Measurements from ENCODE around the gene UGT1A9. TPM values are rescaled to one million over a fixed set of nuclear protein-coding genes. Genes with fewer than 3 reads are reported as not detected.

The UGT1A9 gene
- total and polyA plus RNA-seq, 10 of the 15 experiments (the other 5 are each of a cell fraction or from before 2014, with no cell fraction given): 0.07 TPM; not detected in 9

DNA sequence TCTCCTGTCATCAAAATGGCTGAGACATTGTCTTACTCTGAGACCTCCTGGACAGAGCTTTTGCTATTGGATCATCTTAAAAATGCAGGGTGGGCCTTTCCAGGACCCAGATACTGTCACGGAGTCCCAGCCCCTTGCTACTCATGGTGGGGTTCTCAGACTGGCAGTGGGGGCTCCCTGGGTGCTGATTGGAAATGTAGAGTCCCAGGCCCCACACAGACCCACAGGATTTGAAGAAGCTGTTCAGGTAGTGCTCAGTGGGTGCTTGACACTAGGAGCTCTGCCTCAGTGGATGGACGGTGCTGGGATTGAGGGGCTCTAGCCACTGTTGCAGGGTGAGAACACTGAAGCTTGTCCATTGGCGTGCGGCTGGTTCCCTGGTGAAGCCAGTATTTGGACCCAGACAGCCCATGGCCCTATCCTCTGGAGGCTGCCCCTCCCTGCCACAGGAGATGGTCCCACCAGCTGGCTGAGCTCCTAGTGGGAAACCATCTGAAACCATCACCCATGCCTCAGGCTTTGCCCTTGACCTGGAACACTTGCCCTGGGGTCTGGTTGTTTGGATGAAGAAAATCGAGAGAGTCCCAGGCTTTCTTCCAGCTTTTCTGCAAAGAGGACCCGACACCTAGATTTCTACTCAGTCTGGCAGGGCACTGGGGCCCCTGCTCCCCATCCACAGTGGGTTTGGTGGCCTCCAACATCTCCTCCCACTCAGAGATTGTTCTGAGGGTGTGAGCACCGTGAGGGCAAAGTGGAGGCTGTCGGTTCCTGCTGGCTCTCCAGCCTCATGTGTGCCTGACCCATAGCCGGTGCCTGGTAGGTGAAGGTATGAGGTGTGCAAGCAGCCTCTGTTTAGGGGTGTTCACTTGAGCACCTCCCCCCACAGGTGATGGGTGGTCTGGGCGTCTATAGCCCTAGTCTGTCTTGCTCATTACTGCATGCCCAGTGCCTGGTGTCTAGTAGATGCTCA lies 136.6 kb downstream of the UGT1A9 start:
- no peak overlapping the region for H2AFZ ChIP-seq (ENCODE audit: control insufficient read depth, low read depth, low read length)
- no peak for ATAC-seq
- H4K20me1 ChIP-seq (ENCODE audit: control insufficient read depth, insufficient read depth): no peaks in the 10 kb centered on the region
- BruUV-seq (replicated peaks): no TSS peak
- no peaks in the 10 kb centered on the region for H3K9me3 ChIP-seq (replicated peaks; ENCODE audit: control insufficient read depth, insufficient read depth, low read length)
- POLR2A ChIA-PET: no interaction called here
- SMC1A ChIA-PET (ENCODE audit: uncharacterized antibody, unreplicated experiment): no interaction called here
- FAIRE-seq: no peak
- no peak overlapping the region for H3K9ac ChIP-seq (ENCODE audit: control insufficient read depth, insufficient read depth, low read length)
- no peak overlapping the region for H3K4me3 ChIP-seq
- CTCF ChIA-PET: no interaction called here
- WGBS (ENCODE audit: insufficient coverage, insufficient replicate concordance, low lambda C conversion rate, missing lambda C conversion rate): 25% methylated on average over 10 of the region's 10 CpGs
- intact Hi-C loops (cut with micrococcal nuclease; ENCODE audit: unreplicated experiment) (no loop called here), in situ Hi-C loops (cut with MboI) (no loop called here)
- no peaks in the 10 kb centered on the region for H3K4me1 ChIP-seq (ENCODE audit: control insufficient read depth, insufficient read depth, low read length)
- no peak for DNase-seq (ENCODE audit: low read depth, low spot score)
- H3K27me3 ChIP-seq (replicated peaks in 1 of 2; ENCODE audit: control insufficient read depth in 2 of 2, insufficient read depth in 2 of 2, low read length in 1 of 2): no peaks in the 10 kb centered on the region; a peak in 2 of 4 replicates
- RAD21 ChIA-PET (ENCODE audit: unreplicated experiment): no interaction called here
- no peak overlapping the region for H3K27ac ChIP-seq (ENCODE audit: control insufficient read depth, insufficient read depth)
- H3K4me2 ChIP-seq (ENCODE audit: control insufficient read depth, insufficient read depth): no peak overlapping the region
- no peaks in the 10 kb centered on the region for H3K79me2 ChIP-seq (ENCODE audit: control insufficient read depth, insufficient read depth, low read length)
- no peaks in the 10 kb centered on the region for H3K36me3 ChIP-seq (ENCODE audit: control insufficient read depth in 2 of 2, insufficient read depth in 2 of 2, low read length in 1 of 2)
- no peak for TF ChIP-seq SREBF2 (IDR thresholded peaks at IDR 0.05; ENCODE audit: low read length)
- TF ChIP-seq SUZ12 (IDR thresholded peaks at IDR 0.05; ENCODE audit: unreplicated experiment): no peak
- TF ChIP-seq, protein P1, sequence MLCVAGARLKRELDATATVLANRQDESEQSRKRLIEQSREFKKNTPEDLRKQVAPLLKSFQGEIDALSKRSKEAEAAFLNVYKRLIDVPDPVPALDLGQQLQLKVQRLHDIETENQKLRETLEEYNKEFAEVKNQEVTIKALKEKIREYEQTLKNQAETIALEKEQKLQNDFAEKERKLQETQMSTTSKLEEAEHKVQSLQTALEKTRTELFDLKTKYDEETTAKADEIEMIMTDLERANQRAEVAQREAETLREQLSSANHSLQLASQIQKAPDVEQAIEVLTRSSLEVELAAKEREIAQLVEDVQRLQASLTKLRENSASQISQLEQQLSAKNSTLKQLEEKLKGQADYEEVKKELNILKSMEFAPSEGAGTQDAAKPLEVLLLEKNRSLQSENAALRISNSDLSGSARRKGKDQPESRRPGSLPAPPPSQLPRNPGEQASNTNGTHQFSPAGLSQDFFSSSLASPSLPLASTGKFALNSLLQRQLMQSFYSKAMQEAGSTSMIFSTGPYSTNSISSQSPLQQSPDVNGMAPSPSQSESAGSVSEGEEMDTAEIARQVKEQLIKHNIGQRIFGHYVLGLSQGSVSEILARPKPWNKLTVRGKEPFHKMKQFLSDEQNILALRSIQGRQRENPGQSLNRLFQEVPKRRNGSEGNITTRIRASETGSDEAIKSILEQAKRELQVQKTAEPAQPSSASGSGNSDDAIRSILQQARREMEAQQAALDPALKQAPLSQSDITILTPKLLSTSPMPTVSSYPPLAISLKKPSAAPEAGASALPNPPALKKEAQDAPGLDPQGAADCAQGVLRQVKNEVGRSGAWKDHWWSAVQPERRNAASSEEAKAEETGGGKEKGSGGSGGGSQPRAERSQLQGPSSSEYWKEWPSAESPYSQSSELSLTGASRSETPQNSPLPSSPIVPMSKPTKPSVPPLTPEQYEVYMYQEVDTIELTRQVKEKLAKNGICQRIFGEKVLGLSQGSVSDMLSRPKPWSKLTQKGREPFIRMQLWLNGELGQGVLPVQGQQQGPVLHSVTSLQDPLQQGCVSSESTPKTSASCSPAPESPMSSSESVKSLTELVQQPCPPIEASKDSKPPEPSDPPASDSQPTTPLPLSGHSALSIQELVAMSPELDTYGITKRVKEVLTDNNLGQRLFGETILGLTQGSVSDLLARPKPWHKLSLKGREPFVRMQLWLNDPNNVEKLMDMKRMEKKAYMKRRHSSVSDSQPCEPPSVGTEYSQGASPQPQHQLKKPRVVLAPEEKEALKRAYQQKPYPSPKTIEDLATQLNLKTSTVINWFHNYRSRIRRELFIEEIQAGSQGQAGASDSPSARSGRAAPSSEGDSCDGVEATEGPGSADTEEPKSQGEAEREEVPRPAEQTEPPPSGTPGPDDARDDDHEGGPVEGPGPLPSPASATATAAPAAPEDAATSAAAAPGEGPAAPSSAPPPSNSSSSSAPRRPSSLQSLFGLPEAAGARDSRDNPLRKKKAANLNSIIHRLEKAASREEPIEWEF (IDR thresholded peaks at IDR 0.05; ENCODE audit: insufficient replicate concordance, low read depth, low read length): no peak
- TF ChIP-seq, protein P2, sequence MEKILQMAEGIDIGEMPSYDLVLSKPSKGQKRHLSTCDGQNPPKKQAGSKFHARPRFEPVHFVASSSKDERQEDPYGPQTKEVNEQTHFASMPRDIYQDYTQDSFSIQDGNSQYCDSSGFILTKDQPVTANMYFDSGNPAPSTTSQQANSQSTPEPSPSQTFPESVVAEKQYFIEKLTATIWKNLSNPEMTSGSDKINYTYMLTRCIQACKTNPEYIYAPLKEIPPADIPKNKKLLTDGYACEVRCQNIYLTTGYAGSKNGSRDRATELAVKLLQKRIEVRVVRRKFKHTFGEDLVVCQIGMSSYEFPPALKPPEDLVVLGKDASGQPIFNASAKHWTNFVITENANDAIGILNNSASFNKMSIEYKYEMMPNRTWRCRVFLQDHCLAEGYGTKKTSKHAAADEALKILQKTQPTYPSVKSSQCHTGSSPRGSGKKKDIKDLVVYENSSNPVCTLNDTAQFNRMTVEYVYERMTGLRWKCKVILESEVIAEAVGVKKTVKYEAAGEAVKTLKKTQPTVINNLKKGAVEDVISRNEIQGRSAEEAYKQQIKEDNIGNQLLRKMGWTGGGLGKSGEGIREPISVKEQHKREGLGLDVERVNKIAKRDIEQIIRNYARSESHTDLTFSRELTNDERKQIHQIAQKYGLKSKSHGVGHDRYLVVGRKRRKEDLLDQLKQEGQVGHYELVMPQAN (conservative IDR thresholded peaks at IDR 0.05): no peak
- TF ChIP-seq MEF2B (IDR thresholded peaks at IDR 0.05; ENCODE audit: partially characterized antibody, poor library complexity, severe bottlenecking): no peak
- no peak for TF ChIP-seq WRNIP1 (IDR thresholded peaks at IDR 0.05; ENCODE audit: borderline replicate concordance, low read depth, low read length)
- no peak for TF ChIP-seq NBN (IDR thresholded peaks at IDR 0.05)
- TF ChIP-seq, protein P3, sequence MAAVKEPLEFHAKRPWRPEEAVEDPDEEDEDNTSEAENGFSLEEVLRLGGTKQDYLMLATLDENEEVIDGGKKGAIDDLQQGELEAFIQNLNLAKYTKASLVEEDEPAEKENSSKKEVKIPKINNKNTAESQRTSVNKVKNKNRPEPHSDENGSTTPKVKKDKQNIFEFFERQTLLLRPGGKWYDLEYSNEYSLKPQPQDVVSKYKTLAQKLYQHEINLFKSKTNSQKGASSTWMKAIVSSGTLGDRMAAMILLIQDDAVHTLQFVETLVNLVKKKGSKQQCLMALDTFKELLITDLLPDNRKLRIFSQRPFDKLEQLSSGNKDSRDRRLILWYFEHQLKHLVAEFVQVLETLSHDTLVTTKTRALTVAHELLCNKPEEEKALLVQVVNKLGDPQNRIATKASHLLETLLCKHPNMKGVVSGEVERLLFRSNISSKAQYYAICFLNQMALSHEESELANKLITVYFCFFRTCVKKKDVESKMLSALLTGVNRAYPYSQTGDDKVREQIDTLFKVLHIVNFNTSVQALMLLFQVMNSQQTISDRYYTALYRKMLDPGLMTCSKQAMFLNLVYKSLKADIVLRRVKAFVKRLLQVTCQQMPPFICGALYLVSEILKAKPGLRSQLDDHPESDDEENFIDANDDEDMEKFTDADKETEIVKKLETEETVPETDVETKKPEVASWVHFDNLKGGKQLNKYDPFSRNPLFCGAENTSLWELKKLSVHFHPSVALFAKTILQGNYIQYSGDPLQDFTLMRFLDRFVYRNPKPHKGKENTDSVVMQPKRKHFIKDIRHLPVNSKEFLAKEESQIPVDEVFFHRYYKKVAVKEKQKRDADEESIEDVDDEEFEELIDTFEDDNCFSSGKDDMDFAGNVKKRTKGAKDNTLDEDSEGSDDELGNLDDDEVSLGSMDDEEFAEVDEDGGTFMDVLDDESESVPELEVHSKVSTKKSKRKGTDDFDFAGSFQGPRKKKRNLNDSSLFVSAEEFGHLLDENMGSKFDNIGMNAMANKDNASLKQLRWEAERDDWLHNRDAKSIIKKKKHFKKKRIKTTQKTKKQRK (IDR thresholded peaks at IDR 0.05; ENCODE audit: low read depth, low read length): no peak
- no peak for TF ChIP-seq ZBED1 (IDR thresholded peaks at IDR 0.05; ENCODE audit: borderline replicate concordance)
- no peak for TF ChIP-seq PML (IDR thresholded peaks at IDR 0.05; ENCODE audit: low read length)
- no peak for TF ChIP-seq IRF4 (IDR thresholded peaks at IDR 0.05; ENCODE audit: low read depth, low read length)
